G401 (cell line): ENCODE results near the gene SBNO1. TPM values are rescaled to one million over a fixed set of nuclear protein-coding genes. Genes with fewer than 3 reads are reported as not detected.

Experiments used
- DNase-seq: peaks from one replicate; pipeline ENCODE4 v3.0.0-alpha.2; 2015; ENCODE audit warnings: low spot score
- in situ Hi-C: cut with HindIII; loops from 2 replicates; pipeline ENCODE4 v1.10.0; 2016; ENCODE audit warnings: low sequenced_read_pairs, mixed read lengths
- total RNA-seq: library from RNA; depleted of rRNA; stranded (reverse); fragments of >200 nt; shearing (Covaris generic); gene quantifications from 2 replicates; pipeline ENCODE4 v1.2.3, GENCODE V29; 2014

SBNO1 gene
- total RNA-seq, 1 experiment from 2014 or later = 16.0 TPM

GRCh38 chr12:123282111-123282510 is 82.5 kb downstream of the SBNO1 start:
- in situ Hi-C loops = no loop called here

GRCh38 chr12:123280971-123281370 is 83.7 kb downstream of the SBNO1 start:
- in situ Hi-C loops = no loop called here

More at GRCh38 chr12:123282111-123282510, 82.5 kb downstream of the SBNO1 start:
- no peak for DNase-seq

GRCh38 chr12:123278101-123278627 is 86.5 kb downstream of the SBNO1 start:
- DNase-seq = no peak
- in situ Hi-C loops = no loop called here

More at GRCh38 chr12:123280971-123281370, 83.7 kb downstream of the SBNO1 start:
- DNase-seq = no peak

GRCh38 chr12:123273166-123273565 is 91.5 kb downstream of the SBNO1 start:
- in situ Hi-C loops = no loop called here
- no peak for DNase-seq

- in situ Hi-C loops = no loop called here
- DNase-seq = peak; percentile 61
Measured at GRCh38 chr12:123271001-123271668, 93.5 kb downstream of the SBNO1 start.

GRCh38 chr12:123270214-123271000 is 94.2 kb downstream of the SBNO1 start:
- in situ Hi-C loops = no loop called here
- DNase-seq = peak; percentile 16

GRCh38 chr12:123269896-123270213 is 94.8 kb downstream of the SBNO1 start:
- DNase-seq = peak; percentile 37
- in situ Hi-C loops = no loop called here

- in situ Hi-C loops = no loop called here
- DNase-seq = peak; percentile 74
Measured at GRCh38 chr12:123269395-123269892, 95.2 kb downstream of the SBNO1 start.

GRCh38 chr12:123268850-123269249 is 95.8 kb downstream of the SBNO1 start:
- DNase-seq = no peak
- in situ Hi-C loops = no loop called here

GRCh38 chr12:123267991-123268843 is 96.4 kb downstream of the SBNO1 start:
- peak; percentile 62 for DNase-seq
- in situ Hi-C loops = no loop called here

GRCh38 chr12:123267335-123267920 is 97.2 kb downstream of the SBNO1 start:
- DNase-seq = peak; percentile 23
- in situ Hi-C loops = no loop called here

GRCh38 chr12:123266679-123267277 is 97.9 kb downstream of the SBNO1 start:
- in situ Hi-C loops = no loop called here

GRCh38 chr12:123265851-123266678 is 98.6 kb downstream of the SBNO1 start:
- in situ Hi-C loops = no loop called here
- no peak for DNase-seq

More at GRCh38 chr12:123266679-123267277, 97.9 kb downstream of the SBNO1 start:
- no peak for DNase-seq

- in situ Hi-C loops = no loop called here
- DNase-seq = no peak
Measured at GRCh38 chr12:123264642-123265041, 100.0 kb downstream of the SBNO1 start.

GRCh38 chr12:123263196-123263817 is 101.3 kb downstream of the SBNO1 start:
- no peak for DNase-seq
- in situ Hi-C loops = no loop called here

- no peak for DNase-seq
- in situ Hi-C loops = no loop called here
Measured at GRCh38 chr12:123261196-123261595, 103.5 kb downstream of the SBNO1 start.

- no peak for DNase-seq
- in situ Hi-C loops = no loop called here
Measured at GRCh38 chr12:123260081-123260480, 104.6 kb downstream of the SBNO1 start.
